ENCODE results near the gene DUSP12. TPM values are rescaled to one million over a fixed set of nuclear protein-coding genes. Genes with fewer than 3 reads are reported as not detected.

Gene DUSP12
- total and polyA plus RNA-seq, 4 donors = 15.0 to 60.1 (median 23.2) TPM

DNA sequence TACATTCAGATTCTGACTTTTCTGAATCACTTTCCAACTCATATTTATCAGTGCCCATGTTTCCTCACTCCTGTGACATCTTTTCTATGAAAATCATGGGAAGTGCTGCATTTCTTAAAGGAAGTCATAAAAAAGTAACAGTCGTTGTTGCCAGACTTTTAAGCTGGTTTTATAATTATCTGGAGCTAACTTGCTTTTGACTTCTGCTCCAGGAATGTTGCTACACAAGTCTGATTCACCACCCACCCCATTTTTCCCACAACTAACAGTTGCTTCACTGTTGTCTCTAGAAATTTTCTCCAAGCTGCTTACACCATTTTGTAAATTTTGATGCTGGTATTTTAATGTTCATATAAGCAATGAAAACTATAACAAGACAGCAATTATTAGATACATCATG lies 16.1 kb upstream of the DUSP12 start:
- TF ChIP-seq, protein P1, sequence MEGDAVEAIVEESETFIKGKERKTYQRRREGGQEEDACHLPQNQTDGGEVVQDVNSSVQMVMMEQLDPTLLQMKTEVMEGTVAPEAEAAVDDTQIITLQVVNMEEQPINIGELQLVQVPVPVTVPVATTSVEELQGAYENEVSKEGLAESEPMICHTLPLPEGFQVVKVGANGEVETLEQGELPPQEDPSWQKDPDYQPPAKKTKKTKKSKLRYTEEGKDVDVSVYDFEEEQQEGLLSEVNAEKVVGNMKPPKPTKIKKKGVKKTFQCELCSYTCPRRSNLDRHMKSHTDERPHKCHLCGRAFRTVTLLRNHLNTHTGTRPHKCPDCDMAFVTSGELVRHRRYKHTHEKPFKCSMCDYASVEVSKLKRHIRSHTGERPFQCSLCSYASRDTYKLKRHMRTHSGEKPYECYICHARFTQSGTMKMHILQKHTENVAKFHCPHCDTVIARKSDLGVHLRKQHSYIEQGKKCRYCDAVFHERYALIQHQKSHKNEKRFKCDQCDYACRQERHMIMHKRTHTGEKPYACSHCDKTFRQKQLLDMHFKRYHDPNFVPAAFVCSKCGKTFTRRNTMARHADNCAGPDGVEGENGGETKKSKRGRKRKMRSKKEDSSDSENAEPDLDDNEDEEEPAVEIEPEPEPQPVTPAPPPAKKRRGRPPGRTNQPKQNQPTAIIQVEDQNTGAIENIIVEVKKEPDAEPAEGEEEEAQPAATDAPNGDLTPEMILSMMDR (IDR thresholded peaks at IDR 0.05; ENCODE audit: control extremely low read depth, extremely low read depth) = no peak
- no peak for ATAC-seq (ENCODE audit: insufficient read depth, low FRiP score)
- no peaks in the 10 kb centered on the region for H3K36me3 ChIP-seq (ENCODE audit: control insufficient read depth in 4 of 4, insufficient read depth in 4 of 4, low read length in 4 of 4)
- peak in 2 of 3 donors; percentile 13 to 48 for DNase-seq
- WGBS, 2 donors = 3 to 15% methylated on average over 1 of the region's 1 CpG
- H3K9ac ChIP-seq (ENCODE audit: insufficient read depth in 1 of 2, low read length in 2 of 2) = no peak overlapping the region
- H3K27me3 ChIP-seq (ENCODE audit: control insufficient read depth in 3 of 3, insufficient read depth in 3 of 3, low read length in 2 of 3) = peaks cover 0 to 14% (median 10%) of the 10 kb centered on the region in 3 donors
- H3K4me1 ChIP-seq (ENCODE audit: control insufficient read depth in 5 of 5, insufficient read depth in 5 of 5, low read length in 5 of 5) = no peaks in the 10 kb centered on the region
- no peak overlapping the region for H3K27ac ChIP-seq (ENCODE audit: low read depth in 1 of 2, low read length in 1 of 2)
- H3K4me3 ChIP-seq = no peak overlapping the region
- no peaks in the 10 kb centered on the region for H3K9me3 ChIP-seq (ENCODE audit: control insufficient read depth in 4 of 4, insufficient read depth in 3 of 4, low read length in 3 of 4)

DNA sequence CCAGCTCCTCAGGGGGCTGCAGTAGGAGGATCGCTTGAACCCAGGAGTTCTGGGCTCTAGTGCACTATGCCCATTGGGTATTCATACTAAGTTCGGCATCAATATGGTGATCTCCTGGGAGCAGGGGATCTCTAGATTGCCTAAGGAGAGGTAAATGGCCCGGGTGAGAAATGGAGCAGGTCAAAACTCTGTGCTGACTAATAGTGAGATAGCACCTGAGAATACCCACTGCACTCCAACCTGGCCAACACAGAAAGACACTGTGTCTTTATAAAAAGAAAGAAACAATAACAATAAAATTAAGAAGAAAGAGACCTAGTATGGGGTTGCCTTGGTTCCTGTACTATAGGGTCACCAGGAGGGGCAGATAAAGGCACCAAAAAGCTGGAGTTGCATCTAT lies 13.7 kb upstream of the DUSP12 start:
- H3K4me1 ChIP-seq (ENCODE audit: control insufficient read depth in 5 of 5, insufficient read depth in 5 of 5, low read length in 5 of 5) = no peaks in the 10 kb centered on the region
- no peak overlapping the region for H3K4me3 ChIP-seq
- H3K27ac ChIP-seq (ENCODE audit: low read depth in 1 of 2, low read length in 1 of 2) = no peak overlapping the region
- peaks cover 0 to 12% (median 10%) of the 10 kb centered on the region in 3 donors for H3K27me3 ChIP-seq (ENCODE audit: control insufficient read depth in 3 of 3, insufficient read depth in 3 of 3, low read length in 2 of 3)
- ATAC-seq (ENCODE audit: insufficient read depth, low FRiP score) (no peak), DNase-seq (no peak)
- 89 to 96% methylated on average over 3 of the region's 3 CpGs for WGBS, 2 donors
- H3K36me3 ChIP-seq (ENCODE audit: control insufficient read depth in 4 of 4, insufficient read depth in 4 of 4, low read length in 4 of 4) = no peaks in the 10 kb centered on the region
- no peak overlapping the region for H3K9ac ChIP-seq (ENCODE audit: insufficient read depth in 1 of 2, low read length in 2 of 2)
- no peaks in the 10 kb centered on the region for H3K9me3 ChIP-seq (ENCODE audit: control insufficient read depth in 4 of 4, insufficient read depth in 3 of 4, low read length in 3 of 4)
- TF ChIP-seq, protein P1 (IDR thresholded peaks at IDR 0.05; ENCODE audit: control extremely low read depth, extremely low read depth) = no peak

DNA sequence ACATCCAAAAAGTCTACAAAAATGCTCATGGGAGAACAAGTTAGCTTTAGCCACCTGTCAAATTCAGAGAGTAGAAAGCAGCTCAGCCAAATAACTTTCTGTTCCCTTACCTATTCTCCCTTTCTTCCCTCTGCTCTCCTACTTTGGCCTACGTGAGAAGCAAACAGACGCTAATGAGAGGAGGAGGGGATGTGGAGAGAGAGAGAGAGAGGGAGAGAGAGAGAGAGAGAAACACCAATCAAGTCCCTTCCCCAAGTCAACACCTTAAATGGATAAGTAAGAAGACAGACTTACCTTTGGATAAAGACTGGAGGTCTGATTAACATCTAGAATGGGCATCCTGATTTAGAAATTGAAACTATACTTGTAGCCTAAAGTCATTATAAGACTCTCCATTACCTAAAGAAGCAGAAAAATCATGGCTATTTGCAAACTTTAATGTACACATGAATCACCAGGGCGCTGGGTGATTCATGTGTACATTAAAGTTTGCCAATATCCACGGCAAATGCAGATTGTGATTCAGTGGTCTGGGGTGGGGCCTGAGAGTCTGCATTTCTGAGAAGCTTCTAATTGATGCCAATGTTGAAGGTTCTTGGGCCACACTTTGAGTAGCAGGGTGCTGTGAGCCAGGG lies 13.1 kb upstream of the DUSP12 start:
- Histone ChIP-seq H3K36me3 (ENCODE audit: control insufficient read depth in 4 of 4, insufficient read depth in 4 of 4, low read length in 4 of 4) (no peaks in the 10 kb centered on the region), H3K27ac (ENCODE audit: low read depth in 1 of 2, low read length in 1 of 2) (no peak overlapping the region), H3K4me1 (ENCODE audit: control insufficient read depth in 5 of 5, insufficient read depth in 5 of 5, low read length in 5 of 5) (no peaks in the 10 kb centered on the region), H3K4me3 (no peak overlapping the region), H3K27me3 (ENCODE audit: control insufficient read depth in 3 of 3, insufficient read depth in 3 of 3, low read length in 2 of 3) (peaks cover 0 to 12% (median 10%) of the 10 kb centered on the region in 3 donors), H3K9ac (ENCODE audit: insufficient read depth in 1 of 2, low read length in 2 of 2) (no peak overlapping the region), H3K9me3 (ENCODE audit: control insufficient read depth in 4 of 4, insufficient read depth in 3 of 4, low read length in 3 of 4) (no peaks in the 10 kb centered on the region)
- 78 to 79% methylated on average over 4 of the region's 4 CpGs for WGBS, 2 donors
- TF ChIP-seq, protein P1 (IDR thresholded peaks at IDR 0.05; ENCODE audit: control extremely low read depth, extremely low read depth) = no peak
- ATAC-seq (ENCODE audit: insufficient read depth, low FRiP score) = no peak
- no peak for DNase-seq

DNA sequence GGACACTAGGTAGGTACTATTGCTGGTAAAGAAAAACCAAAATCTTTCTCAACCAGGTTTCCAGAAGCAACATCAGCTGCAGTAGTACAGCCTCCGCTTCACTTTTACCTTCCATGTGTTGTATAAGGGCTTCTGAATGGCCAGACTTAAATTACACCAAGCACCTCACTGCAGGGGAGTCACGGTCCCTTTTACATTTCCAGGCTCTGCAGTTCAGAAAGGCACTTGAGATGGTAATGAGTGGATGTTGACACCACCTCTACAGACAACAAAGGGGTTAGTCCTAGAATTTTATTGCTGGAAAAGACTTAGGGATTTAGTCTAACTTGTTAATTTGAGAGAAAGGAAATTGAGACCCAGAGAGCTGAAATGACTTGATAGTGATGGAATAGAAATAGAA lies 12.0 kb upstream of the DUSP12 start:
- Histone ChIP-seq H3K9me3 (ENCODE audit: control insufficient read depth in 4 of 4, insufficient read depth in 3 of 4, low read length in 3 of 4) (no peaks in the 10 kb centered on the region), H3K9ac (ENCODE audit: insufficient read depth in 1 of 2, low read length in 2 of 2) (no peak overlapping the region), H3K36me3 (ENCODE audit: control insufficient read depth in 4 of 4, insufficient read depth in 4 of 4, low read length in 4 of 4) (no peaks in the 10 kb centered on the region), H3K4me3 (no peak overlapping the region), H3K4me1 (ENCODE audit: control insufficient read depth in 5 of 5, insufficient read depth in 5 of 5, low read length in 5 of 5) (no peaks in the 10 kb centered on the region), H3K27ac (ENCODE audit: low read depth in 1 of 2, low read length in 1 of 2) (no peak overlapping the region), H3K27me3 (ENCODE audit: control insufficient read depth in 3 of 3, insufficient read depth in 3 of 3, low read length in 2 of 3) (peaks cover 0 to 6% (median 6%) of the 10 kb centered on the region in 3 donors)
- TF ChIP-seq, protein P1 (IDR thresholded peaks at IDR 0.05; ENCODE audit: control extremely low read depth, extremely low read depth) = no peak
- DNase-seq (no peak), ATAC-seq (ENCODE audit: insufficient read depth, low FRiP score) (no peak)
- 71 to 81% methylated on average over 2 of the region's 2 CpGs for WGBS, 2 donors

Measured in lung (tissue), 12 donors.